ENCODE data around the gene ZNF667. TPM values are rescaled to one million over a fixed set of nuclear protein-coding genes. Genes with fewer than 3 reads are reported as not detected.

The ZNF667 gene
- 5.2 TPM for polyA plus RNA-seq (2013, experiment 1 of 2; ENCODE audit: insufficient read length)
- 3.9 TPM for polyA plus RNA-seq (2013, experiment 2 of 2; ENCODE audit: insufficient read length)

DNA sequence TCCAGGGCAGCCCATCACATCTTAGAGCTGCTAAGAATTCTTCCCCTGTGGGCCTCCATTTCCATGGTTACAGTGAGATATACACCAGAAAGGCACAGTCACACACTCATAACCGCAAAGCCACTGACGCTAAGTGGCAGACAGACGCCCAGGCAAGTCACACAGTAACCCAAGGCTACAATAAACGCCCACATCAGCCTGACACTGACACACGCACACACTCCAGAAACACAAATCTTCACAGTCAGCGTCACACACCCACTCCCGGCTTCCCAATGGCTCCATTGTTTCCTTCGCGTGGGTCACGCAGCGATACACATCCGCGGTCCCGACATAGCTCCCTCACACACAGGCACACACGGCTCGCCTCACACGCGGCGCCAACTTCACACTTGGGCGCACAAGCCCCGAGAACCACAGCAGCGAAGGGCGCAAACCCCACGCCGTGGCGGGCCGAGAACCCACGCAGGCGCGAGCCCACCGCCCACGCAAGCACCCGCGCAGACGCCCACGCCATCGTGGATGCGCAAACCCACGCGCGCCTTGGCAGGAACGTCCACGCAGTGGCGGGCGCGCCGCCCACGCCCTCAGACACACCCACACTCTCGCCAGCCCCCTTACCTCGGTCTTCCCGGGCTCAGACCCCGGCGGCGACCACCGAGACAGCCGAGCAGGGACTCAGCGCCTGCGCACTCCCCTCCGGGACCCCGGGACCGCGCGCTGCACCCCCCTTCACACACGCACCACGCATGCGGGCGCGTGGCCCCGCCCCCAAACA, at the start of gene ZNF667:
Gene ZNF667 (minus strand): TSS at position 695 of the 778 bp plus-strand sequence. CDS start 14,975 bp downstream, outside the sequence.
- peak; percentile 51 for DNase-seq

DNA sequence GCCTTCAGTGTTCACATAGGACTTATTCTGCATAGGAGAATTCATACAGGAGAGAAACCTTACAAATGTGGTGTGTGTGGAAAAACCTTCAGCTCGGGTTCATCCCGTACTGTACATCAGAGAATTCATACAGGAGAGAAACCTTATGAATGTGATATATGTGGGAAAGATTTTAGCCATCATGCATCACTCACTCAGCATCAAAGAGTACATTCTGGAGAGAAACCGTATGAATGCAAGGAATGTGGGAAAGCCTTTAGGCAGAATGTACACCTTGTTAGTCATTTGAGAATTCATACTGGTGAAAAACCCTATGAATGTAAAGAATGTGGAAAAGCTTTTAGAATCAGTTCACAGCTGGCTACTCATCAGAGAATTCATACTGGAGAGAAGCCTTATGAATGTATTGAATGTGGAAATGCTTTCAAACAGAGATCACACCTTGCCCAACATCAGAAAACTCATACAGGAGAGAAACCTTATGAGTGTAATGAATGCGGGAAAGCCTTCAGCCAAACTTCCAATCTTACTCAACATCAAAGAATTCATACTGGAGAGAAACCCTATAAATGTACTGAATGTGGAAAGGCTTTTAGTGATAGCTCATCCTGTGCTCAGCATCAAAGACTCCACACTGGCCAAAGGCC, 48.2 kb upstream of the ZNF667 start:
- DNase-seq = no peak

DNA sequence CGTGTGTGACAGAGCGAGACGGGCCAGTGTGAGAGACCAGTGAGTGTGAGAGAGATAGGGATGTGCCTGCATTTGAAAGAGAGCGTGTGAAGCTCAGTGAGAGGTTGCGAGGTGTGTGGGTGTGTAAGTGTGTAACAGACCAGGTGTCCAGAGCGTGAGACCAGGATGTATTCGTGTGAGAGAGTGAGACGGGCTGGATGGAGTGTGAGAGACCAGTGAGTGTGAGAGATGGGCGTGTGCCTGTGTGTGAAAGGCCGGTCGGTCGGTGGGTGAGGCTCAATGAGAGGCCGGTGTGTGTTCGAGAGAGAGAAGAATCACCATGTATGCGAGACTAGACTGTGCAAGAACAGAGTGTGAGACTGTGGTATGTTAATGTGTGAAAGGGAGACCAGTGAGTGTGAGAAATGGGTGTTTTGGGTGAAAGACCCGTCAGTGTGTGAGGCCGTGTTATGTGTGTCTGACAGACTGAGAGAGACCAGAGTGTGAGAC, 31.2 kb upstream of the ZNF667 start:
- DNase-seq = no peak

DNA sequence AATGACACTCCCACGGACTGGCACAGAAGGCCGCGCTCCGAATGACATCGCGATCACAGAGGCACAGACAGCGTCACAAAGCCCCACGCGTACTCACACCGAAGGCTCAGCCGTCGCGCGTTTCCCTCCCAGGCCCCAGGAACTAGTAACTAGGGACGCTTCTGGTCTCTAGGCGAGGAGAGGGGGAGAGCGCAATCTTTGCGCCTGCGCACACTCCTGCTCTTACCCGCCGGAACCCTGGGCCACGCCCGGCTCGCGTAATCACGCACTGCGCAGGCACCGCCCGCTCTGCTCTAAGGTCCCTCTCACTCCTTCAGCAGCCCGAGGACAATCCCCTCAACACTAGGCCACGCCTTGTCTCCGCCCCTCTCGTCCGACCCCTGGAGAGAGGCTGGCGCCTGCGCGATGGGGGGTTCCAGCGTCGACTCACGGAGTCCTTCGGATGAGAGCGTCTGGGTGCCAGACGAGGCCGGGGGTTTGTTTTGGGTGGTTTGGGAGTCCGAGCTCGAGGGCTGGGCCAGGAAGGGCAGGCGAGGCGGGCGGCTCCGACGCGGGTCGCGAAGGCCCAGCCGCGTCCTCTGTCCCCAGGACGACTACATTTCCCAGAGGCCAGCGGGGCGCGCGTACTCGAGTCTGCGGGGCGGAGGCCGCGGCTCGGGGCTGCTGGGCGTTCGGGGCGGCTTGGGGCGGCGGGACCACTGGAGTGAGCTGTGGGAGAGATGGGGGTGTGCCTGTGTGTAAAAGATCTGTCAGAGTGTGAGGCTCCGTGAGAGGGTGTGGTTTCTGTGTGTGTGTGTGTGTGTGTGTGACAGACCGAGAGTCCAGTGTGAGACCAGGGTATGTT, 30.5 kb upstream of the ZNF667 start, which contains the start of gene ZNF471:
Gene ZNF471 (plus strand): TSS at position 410 of the 844 bp plus-strand sequence. CDS start 3,717 bp downstream, outside the sequence.
- peak; percentile 99 for DNase-seq

DNA sequence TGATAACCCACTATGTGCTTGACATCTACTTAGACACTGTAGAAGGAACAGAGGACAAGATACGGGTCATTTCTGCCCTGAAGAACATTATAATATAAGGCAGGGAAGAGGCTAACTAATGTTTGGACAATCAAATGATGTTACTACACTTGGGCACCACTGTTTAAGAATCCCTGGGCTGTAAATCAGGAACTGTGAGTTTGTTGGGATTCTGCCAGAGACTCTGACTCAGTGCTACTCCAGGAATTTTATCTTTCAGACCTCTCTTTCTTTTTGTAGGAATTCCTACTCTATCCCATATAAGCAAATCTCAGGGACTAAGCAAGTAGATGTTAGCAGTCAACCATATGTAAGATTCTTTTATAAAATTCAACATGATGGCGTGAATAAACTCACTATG, 27.4 kb upstream of the ZNF667 start:
- DNase-seq = peak; percentile 6

DNA sequence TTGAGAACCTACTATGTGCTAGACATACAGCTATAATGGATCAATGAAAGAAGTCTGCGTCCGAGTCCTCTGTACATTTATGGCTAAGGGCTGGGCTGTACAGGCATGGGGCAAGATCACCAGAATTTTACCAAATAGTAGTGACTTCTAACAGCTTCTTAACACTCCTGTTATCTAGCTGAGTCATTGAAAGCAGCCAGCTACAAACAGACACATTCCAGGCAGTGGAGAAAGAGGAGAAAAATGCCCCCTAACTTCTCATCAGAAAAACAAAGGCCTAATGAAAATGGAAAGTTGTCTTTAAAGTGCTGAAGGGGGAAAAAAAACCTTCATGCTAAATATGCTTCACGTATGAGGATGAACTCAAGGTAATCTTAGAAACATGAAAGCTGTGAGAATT, 14.3 kb upstream of the ZNF667 start:
- no peak for DNase-seq

DNA sequence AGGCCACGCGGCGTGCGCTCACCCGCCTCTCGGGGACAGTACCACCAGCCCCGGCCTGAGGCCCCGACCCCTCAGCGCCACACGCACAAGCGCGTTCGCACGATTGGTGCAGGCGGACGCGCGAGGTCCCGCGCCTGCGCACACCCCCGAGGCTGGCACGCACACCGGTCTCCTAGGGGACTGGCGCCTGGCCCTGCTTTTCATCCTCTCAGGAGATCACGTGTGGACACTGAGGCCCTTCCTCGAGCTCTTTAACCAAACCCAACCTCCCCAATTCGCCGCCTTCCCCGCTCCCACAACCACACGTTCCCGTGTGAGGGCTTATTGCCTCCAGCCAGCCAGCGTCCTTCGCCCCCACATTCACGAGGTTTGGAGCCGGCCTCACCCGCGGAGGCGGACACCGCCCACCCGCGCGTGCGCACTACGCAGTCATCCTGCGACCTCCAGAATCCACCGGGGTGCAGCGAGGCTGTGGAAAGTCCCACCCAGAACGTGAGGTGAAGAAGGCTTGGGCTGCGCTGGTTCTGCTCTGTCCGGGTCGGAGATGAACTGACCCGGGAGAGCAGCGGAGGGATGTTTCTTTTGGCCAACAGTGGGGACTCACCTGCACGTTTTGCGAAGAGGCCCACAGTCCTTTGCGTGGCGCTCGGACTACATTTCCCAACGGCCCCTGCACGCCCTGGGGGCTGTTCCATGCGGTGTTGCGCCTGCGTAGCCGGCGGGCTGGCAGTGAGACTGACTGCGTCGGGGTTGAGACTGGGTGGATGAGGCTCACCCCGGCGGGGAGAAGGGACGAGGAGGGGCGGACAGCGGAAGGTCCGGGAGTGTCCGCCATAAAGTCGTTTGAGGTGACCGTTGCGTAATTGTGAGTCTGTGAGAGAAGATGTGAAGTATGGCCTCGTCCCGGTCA, 539 bp upstream of the ZNF667 start:
- peak; percentile 92 for DNase-seq

DNA sequence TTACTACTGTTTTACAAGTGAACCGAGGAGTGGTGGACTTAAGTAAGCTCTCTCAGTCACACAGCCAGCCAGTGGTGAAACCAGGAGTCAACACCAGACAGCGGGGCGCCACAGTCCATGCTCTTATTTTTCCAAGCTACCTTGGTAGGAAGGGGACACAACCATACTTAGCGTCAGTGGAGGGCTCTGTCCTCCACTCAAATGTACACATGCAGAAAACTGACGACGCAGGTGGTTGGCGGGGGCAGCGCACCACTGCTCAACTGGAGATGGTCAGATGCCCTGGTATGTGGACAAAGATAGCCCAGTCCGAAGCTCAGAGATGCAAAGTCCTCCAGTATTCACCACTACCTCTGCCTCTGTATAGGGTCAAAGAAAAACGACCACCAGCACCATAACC, 1.1 kb downstream of the ZNF667 start:
- DNase-seq = no peak

DNA sequence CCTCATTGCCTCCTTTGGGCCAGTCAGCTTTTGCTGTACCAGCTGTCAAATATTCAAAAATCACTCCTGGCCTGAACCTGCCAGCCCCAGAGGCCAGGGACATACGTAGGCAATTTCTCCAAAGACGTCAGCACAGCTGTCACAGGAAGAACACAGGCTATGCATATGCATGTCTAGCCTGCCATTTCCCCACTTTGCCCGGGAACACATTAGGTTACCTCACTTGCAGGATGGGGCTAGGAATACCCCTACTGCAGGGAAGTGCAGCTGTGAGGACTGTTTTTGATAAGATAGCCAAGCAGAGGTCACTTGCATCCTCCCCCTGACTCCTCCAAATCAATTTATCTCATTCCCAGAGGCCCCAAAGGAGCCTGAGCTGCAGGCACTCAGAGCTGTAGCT, 2.8 kb downstream of the ZNF667 start:
- no peak for DNase-seq

DNA sequence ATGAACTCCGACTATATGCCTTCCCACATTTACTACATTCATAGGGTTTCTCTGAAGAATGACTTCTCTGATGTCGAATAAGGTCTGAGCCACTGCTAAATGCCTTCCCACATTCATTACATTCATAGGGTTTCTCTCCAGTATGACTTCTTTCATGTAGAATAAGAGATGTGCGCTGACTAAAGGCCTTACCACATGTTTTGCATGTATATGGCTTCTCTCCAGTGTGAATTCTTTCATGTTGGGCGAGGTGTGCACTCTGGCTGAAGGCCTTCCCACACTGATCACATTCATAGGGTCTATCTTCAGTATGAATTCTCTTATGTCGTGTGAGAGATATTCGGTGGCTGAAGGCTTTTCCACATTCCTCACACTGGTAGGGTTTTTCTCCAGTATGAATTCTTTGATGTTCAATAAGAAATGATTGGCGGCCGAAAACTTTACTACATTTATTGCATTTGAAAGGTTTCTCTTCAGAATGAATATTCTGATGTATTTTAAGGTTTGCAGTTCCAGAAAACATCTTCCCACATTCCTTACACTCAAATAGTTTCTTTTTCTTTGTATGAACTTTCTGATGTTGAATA, 35.8 kb downstream of the ZNF667 start:
- no peak for DNase-seq

DNA sequence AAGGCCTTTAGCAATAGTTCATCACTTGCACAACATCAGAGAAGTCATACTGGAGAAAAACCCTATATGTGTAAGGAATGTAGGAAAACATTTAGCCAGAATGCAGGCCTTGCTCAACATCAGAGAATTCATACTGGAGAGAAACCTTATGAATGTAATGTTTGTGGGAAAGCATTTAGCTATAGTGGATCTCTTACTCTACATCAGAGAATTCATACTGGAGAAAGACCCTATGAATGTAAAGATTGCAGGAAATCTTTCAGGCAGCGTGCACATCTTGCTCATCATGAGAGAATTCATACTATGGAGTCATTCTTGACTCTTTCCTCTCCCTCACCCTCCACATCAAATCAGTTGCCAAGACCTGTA, 53.2 kb downstream of the ZNF667 start:
- no peak for DNase-seq

DNA sequence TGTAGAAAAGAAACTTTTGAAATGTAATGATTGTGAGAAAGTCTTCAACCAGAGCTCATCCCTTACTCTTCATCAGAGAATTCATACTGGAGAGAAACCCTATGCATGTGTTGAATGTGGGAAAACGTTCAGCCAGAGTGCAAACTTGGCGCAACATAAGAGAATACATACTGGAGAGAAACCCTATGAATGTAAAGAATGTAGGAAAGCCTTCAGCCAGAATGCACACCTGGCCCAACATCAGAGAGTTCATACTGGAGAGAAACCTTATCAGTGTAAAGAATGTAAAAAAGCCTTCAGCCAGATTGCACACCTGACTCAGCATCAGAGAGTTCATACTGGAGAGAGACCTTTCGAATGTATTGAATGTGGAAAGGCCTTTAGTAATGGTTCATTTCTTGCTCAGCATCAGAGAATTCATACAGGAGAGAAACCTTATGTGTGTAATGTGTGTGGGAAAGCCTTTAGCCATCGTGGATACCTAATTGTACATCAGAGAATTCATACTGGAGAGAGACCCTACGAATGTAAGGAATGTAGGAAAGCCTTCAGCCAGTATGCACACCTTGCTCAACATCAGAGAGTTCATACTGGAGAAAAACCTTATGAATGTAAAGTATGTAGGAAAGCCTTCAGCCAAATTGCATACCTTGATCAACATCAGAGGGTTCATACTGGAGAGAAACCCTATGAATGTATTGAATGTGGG, 53.7 kb downstream of the ZNF667 start:
- DNase-seq = no peak

DNA sequence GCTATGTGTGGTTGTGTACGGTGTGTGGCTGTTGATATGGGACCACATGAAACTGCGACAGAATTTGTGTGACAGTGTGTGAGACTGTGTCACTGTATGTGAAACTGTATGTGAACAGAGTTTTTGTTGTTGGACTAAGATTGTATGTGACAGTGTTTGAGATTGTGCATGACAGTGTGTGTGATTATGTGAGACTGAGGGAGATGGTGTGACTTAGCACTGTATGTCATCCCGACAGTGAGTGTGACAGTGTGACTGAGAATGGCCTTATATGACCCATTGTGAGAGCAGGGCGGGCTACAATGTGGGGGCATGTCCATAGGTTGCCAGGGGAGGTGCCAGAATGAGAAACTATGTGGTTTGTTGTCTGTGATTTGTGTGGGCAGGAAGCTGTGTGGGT, 72.1 kb downstream of the ZNF667 start:
- DNase-seq = no peak

DNA sequence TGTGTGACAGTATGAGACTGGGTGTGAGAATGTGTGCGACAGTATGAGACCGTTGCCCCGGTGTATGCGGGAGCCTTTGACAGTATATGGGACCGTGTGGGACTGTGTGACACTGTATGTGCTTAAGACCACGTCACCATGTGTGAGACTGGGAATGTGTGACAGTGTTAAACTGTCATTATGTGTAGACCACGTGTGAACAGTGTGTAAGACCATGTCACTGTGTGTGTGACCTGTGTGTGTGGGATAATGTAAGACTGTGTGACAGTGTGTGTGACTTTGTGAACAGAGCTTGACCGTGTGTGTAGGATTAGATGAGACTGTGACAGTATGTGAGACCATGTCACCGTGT, 72.5 kb downstream of the ZNF667 start:
- DNase-seq = no peak

DNA sequence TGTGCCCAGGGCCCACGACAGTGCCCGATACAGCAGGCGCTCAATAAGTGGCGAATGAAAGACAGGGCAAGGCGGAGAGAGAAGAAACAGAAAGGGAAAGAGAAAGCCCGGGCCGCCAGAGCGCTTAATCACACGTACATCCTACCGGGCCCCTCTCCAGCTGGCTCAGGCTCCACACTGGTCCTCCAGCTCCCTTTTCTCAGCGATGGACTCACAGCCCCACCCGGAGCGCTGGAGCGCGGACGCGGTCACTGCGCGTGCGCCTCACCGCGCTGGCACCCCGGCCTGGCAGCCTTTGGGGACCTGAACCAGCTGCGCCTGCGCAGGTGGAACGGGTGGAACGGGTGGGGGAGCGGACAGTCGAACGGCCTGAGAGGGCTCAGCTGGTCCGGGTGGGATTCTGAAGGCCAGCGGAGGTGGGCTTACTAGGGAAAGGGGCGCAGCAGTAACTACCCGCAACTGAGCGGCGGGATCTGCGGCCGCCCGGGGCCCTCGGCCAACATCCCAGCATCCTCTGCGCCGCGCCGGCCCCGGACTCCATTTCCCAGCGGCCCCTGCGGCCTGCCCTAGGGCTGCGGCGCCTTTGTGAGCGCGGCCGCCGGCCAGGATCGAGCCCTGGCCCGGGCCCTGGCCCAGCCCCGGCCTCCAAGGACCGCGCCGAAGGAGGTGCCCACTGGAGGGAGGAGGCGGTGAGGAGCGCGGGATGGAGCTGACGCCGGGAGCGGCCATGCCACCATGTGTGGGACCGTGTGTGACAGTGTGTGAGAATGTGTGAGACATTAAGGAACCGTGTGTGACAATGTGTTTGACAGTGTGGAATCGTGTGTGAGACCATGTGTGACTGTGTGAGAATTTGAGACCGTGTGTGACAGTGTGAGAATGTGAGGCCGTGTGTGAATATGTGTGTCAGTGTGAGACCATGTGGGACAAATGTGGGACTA, 73.1 kb downstream of the ZNF667 start, which contains the start of gene ZNF583:
Gene ZNF583 (plus strand): TSS at position 569 of the 941 bp plus-strand sequence. CDS start 2,783 bp downstream, outside the sequence.
- peak; percentile 96 for DNase-seq

DNA sequence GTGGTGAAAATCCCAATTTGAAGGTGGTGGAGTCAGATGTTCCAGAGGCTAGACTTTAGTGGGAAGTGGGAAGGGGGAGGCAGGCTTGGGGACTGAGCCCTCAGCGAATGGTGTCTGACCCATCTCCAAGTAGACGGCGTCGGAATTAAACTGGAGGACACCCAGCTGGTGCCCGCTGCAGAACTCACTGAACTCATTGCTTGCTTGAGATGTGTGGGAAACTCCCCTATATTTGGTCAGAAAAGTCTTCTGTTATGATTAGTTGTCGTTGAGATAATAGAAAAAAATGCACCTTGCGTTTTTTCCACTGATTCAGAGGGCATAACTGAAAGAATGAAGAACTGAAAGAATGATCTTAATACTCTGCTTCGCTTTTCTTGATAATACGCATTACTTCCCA, 73.9 kb downstream of the ZNF667 start:
- DNase-seq = no peak

DNA sequence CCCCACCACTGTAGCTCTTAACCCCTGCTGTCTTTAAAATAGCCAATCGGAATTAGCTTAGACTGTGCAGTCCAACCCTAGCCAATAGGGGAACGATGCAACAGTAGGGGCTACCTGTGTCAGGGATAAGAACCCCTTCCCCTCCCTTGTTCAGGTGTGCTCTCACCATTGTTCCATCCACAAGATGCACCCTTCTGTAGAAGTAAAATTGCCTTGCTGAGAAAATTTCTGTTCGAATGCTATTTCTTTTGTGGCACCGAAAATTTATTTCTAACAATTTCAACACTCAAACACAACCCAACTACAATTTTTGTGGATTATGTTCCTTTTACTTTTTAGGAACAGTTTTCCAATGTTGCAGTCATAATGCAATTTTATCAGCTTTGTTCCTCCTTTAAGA, 76.7 kb downstream of the ZNF667 start:
- DNase-seq = no peak

DNA sequence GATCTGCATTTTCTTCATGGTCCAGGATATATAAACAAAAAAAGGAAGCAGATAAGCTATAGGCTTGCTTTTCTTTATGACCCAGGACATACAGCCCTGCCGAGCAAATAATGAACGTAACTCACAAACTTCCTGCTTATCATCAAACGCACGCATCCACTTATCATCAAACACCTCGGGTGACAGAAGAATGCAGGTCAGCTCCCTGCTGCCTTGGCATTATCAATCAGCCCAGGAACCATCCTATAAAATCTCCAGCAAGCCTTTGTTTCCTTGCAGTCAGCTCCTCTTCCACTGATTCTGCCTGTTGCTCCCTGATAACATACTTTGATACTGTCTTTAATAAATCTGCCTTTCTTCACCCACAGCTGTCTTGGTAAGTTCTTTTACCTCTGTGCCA, 78.3 kb downstream of the ZNF667 start:
- DNase-seq = no peak
